Loucy (cell line): ENCODE data around the gene NDUFB10.

ENCODE experiments used
- H2AFZ ChIP-seq: fragments of 200-600 bp; sonication (generic); 2 replicates; pipeline ENCODE4 v1.6.0; 2016; ENCODE audit warnings: antibody characterized with exemption, mild to moderate bottlenecking, low read length, moderate library complexity
- H3F3A ChIP-seq: fragments of 200-600 bp; 2 replicates; pipeline ENCODE4 v1.6.0; 2016; ENCODE audit warnings: antibody characterized with exemption, low read depth, mild to moderate bottlenecking
- H3K27me3 ChIP-seq: fragments of 200-600 bp; sonication (generic); 2 replicates; pipeline ENCODE4 v1.6.1; 2014; ENCODE audit warnings: low read length, mild to moderate bottlenecking; ENCODE audit not compliant: insufficient read depth, poor library complexity, severe bottlenecking
- H3K36me3 ChIP-seq: fragments of 200-600 bp; sonication (generic); 2 replicates; pipeline ENCODE4 v1.6.1; 2016; ENCODE audit warnings: low read length; ENCODE audit not compliant: insufficient read depth
- H3K4me1 ChIP-seq: fragments of 200-600 bp; sonication (generic); 2 replicates; pipeline ENCODE4 v1.5.1; 2014; ENCODE audit warnings: low read length, mild to moderate bottlenecking; ENCODE audit not compliant: insufficient read depth, poor library complexity, severe bottlenecking
- H3K4me2 ChIP-seq: fragments of 200-600 bp; sonication (generic); 2 replicates; pipeline ENCODE4 v1.6.0; 2014; ENCODE audit warnings: antibody characterized with exemption, low read length, low read depth, mild to moderate bottlenecking; ENCODE audit not compliant: poor library complexity, severe bottlenecking
- H3K4me3 ChIP-seq: fragments of 200-600 bp; sonication (generic); 2 replicates; pipeline ENCODE4 v1.5.1; 2014; ENCODE audit warnings: low read length, mild to moderate bottlenecking, mixed read lengths; ENCODE audit not compliant: poor library complexity, severe bottlenecking
- H3K79me2 ChIP-seq: fragments of 200-600 bp; sonication (generic); 2 replicates; pipeline ENCODE4 v1.6.1; 2014; ENCODE audit warnings: low read length; ENCODE audit not compliant: insufficient read depth
- H3K9ac ChIP-seq: fragments of 200-600 bp; sonication (generic); 2 replicates; pipeline ENCODE4 v1.6.0; 2014; ENCODE audit warnings: mild to moderate bottlenecking, low read depth, low read length, moderate library complexity; ENCODE audit not compliant: poor library complexity, severe bottlenecking
- H3K9me2 ChIP-seq: fragments of 200-600 bp; sonication (generic); replicated peaks from 2 replicates; pipeline ENCODE4 v1.6.1; 2016; ENCODE audit warnings: low read depth, low read length, mixed read lengths
- H3K9me3 ChIP-seq: fragments of 200-600 bp; sonication (generic); 2 replicates; pipeline ENCODE4 v1.6.1; 2014; ENCODE audit warnings: mild to moderate bottlenecking, antibody characterized with exemption, low read length, low read depth; ENCODE audit not compliant: insufficient read depth
- H4K20me1 ChIP-seq: fragments of 200-600 bp; sonication (generic); 2 replicates; pipeline ENCODE4 v1.6.0; 2014; ENCODE audit warnings: antibody characterized with exemption, low read length, mild to moderate bottlenecking; ENCODE audit not compliant: insufficient read depth, poor library complexity, severe bottlenecking
- CTCF ChIP-seq: fragments of 200-600 bp; sonication (generic); conservative IDR thresholded peaks from 2 replicates; pipeline ENCODE4 v1.5.1; 2014; ENCODE audit warnings: mild to moderate bottlenecking, antibody characterized with exemption, low read length
- EZH2phosphoT487 ChIP-seq: fragments of 200-600 bp; IDR thresholded peaks from 2 replicates; pipeline ENCODE4 v1.6.1; 2018; ENCODE audit warnings: antibody characterized with exemption, mild to moderate bottlenecking, moderate library complexity, borderline replicate concordance

NDUFB10 gene

GRCh38 chr16:2001035-2001434, 41.7 kb downstream of the NDUFB10 start:
- Histone ChIP-seq H3K79me2 (peaks cover 21% of the 10 kb centered on the region; the same call in 1 of the 2 replicates), H3K27me3 (no peaks in the 10 kb centered on the region), H3K9me2 (no peaks in the 10 kb centered on the region), H3K9me3 (no peaks in the 10 kb centered on the region), H2AFZ (no peak overlapping the region), H3K9ac (no peak overlapping the region), H3K4me1 (no peaks in the 10 kb centered on the region), H3K36me3 (peaks cover 31% of the 10 kb centered on the region; the same call in 1 of the 2 replicates), H3F3A (no peaks in the 10 kb centered on the region), H3K4me3 (no peak overlapping the region), H3K4me2 (no peak overlapping the region), H4K20me1 (peaks cover 4% of the 10 kb centered on the region)
- TF ChIP-seq CTCF (no peak), EZH2phosphoT487 (no peak)

- H3K9me2 ChIP-seq, result no peaks in the 10 kb centered on the region
Measured at GRCh38 chr16:2001456-2002355, 42.4 kb downstream of the NDUFB10 start.

GRCh38 chr16:2002406-2003230, 43.3 kb downstream of the NDUFB10 start:
- Histone ChIP-seq H3K9me2 (no peaks in the 10 kb centered on the region), H3K4me1 (no peaks in the 10 kb centered on the region), H3K9me3 (no peaks in the 10 kb centered on the region), H3F3A (no peaks in the 10 kb centered on the region), H4K20me1 (peaks cover 8% of the 10 kb centered on the region), H3K79me2 (peaks cover 37% of the 10 kb centered on the region), H2AFZ (no peak overlapping the region), H3K9ac (no peak overlapping the region), H3K27me3 (no peaks in the 10 kb centered on the region), H3K4me3 (no peak overlapping the region), H3K4me2 (no peak overlapping the region), H3K36me3 (peaks cover 28% of the 10 kb centered on the region; the same call in 1 of the 2 replicates)
- TF ChIP-seq EZH2phosphoT487 (no peak), CTCF (no peak)

More at GRCh38 chr16:2001456-2002355, 42.4 kb downstream of the NDUFB10 start:
- Histone ChIP-seq H3K4me2 (no peak overlapping the region), H3F3A (no peaks in the 10 kb centered on the region), H3K27me3 (no peaks in the 10 kb centered on the region), H3K79me2 (peaks cover 28% of the 10 kb centered on the region), H3K4me3 (no peak overlapping the region), H2AFZ (no peak overlapping the region), H3K4me1 (no peaks in the 10 kb centered on the region), H3K36me3 (peaks cover 31% of the 10 kb centered on the region; the same call in 1 of the 2 replicates), H3K9ac (no peak overlapping the region), H3K9me3 (no peaks in the 10 kb centered on the region), H4K20me1 (peaks cover 4% of the 10 kb centered on the region)
- TF ChIP-seq CTCF (no peak), EZH2phosphoT487 (no peak)
